K562 (cell line): ENCODE results near the gene PSMD13. TPM values are rescaled to one million over a fixed set of nuclear protein-coding genes. Genes with fewer than 3 reads are reported as not detected.

ENCODE experiments used
- CBFA2T2 ChIP-seq: fragments of 450-650 bp; conservative IDR thresholded peaks from 2 replicates; pipeline ENCODE4 v1.6.1; 2017; ENCODE audit warnings: mild to moderate bottlenecking
- CHD1 ChIP-seq: fragments of 200-600 bp; sonication (generic); IDR thresholded peaks from one replicate; pipeline ENCODE4 v1.6.1; 2012; ENCODE audit warnings: mild to moderate bottlenecking, moderate library complexity, low read length, inconsistent platforms
- ELF2 ChIP-seq: fragments of 250-450 bp; sonication (Bioruptor Pico); IDR thresholded peaks from 2 replicates; pipeline ENCODE4 v1.5.0; 2021; ENCODE audit warnings: mild to moderate bottlenecking
- HDAC3 ChIP-seq: fragments of 450-650 bp; IDR thresholded peaks from 2 replicates; pipeline ENCODE4 v1.6.1; 2018; ENCODE audit warnings: borderline replicate concordance, mild to moderate bottlenecking, moderate library complexity; ENCODE audit not compliant: partially characterized antibody
- L3MBTL2 ChIP-seq: fragments of 450-650 bp; IDR thresholded peaks from 2 replicates; pipeline ENCODE4 v1.6.1; 2016; ENCODE audit warnings: mild to moderate bottlenecking, moderate library complexity
- LEF1 ChIP-seq: fragments of 450-650 bp; IDR thresholded peaks from 2 replicates; pipeline ENCODE4 v1.6.1; 2016; ENCODE audit warnings: mild to moderate bottlenecking
- MAX ChIP-seq: sonication (generic); formaldehyde crosslinking; IDR thresholded peaks from 2 replicates; pipeline ENCODE4 v1.9.0; 2022; ENCODE audit warnings: mild to moderate bottlenecking, missing genetic modification reagents
- MAZ ChIP-seq, 2 experiments: fragments of 450-650 bp in 1 of 2; sonication (generic) in 1 of 2; formaldehyde crosslinking; IDR thresholded peaks in 1 of 2; conservative IDR thresholded peaks in 1 of 2; 2 replicates each; pipeline versions ENCODE4 v1.4.0 to v1.5.0; 2020; ENCODE audit warnings: mild to moderate bottlenecking in 1 of 2, missing genetic modification reagents in 1 of 2
- PHF8 ChIP-seq: fragments of 200-600 bp; sonication (generic); IDR thresholded peaks from 2 replicates; pipeline ENCODE4 v1.6.1; 2012; ENCODE audit warnings: mixed run types, mild to moderate bottlenecking, inconsistent platforms, low read length, moderate library complexity, borderline replicate concordance
- POLR2G ChIP-seq: fragments of 200-400 bp; formaldehyde crosslinking; IDR thresholded peaks from 2 replicates; pipeline ENCODE4 v1.6.1; 2017; ENCODE audit warnings: low read depth, mild to moderate bottlenecking, antibody characterized with exemption, low read length, moderate library complexity
- RBFOX2 ChIP-seq: fragments of 200-400 bp; formaldehyde crosslinking; IDR thresholded peaks from 2 replicates; pipeline ENCODE4 v1.6.1; 2017; ENCODE audit warnings: low read depth, mild to moderate bottlenecking, low read length, moderate library complexity
- RNF219 ChIP-seq: fragments of 250-450 bp; sonication (Bioruptor Pico); IDR thresholded peaks from 2 replicates; pipeline ENCODE4 v1.5.0; 2022; ENCODE audit warnings: mild to moderate bottlenecking
- SETDB1 ChIP-seq: IDR thresholded peaks from one replicate; pipeline ENCODE4 v1.6.1; 2012; ENCODE audit warnings: low read length, control low read depth, inconsistent platforms
- SOX6 ChIP-seq: fragments of 450-650 bp; IDR thresholded peaks from 2 replicates; pipeline ENCODE4 v1.6.1; 2014; ENCODE audit warnings: mild to moderate bottlenecking
- VEZF1 ChIP-seq: fragments of 200-800 bp; sonication (Bioruptor generic); IDR thresholded peaks from 2 replicates; pipeline ENCODE4 v1.6.1; 2017; ENCODE audit warnings: missing genetic modification characterization, missing compliant biosample characterization
- XRCC4 ChIP-seq: IDR thresholded peaks from one replicate; pipeline ENCODE4 v1.6.1; 2011; ENCODE audit not compliant: insufficient read depth, insufficient read length; ENCODE audit errors: extremely low read depth
- ZBTB11 ChIP-seq, 3 experiments: fragments of 200-800 bp in 1 of 3; fragments of 250-450 bp in 1 of 3; fragments of 450-650 bp in 1 of 3; sonication (Bioruptor Pico) in 1 of 3; sonication (Bioruptor generic) in 1 of 3; formaldehyde crosslinking in 1 of 3; IDR thresholded peaks; 2 replicates each; pipeline versions ENCODE4 v1.6.1 to v1.8.0; 2016 to 2022; ENCODE audit warnings: mild to moderate bottlenecking in 2 of 3, missing genetic modification characterization in 2 of 3, missing compliant biosample characterization in 1 of 3, moderate library complexity in 1 of 3
- ZNF511 ChIP-seq: sonication (generic); formaldehyde crosslinking; IDR thresholded peaks from 2 replicates; pipeline ENCODE4 v1.8.0; 2022; ENCODE audit warnings: mild to moderate bottlenecking, missing genetic modification reagents
- ZNF695 ChIP-seq: fragments of 450-650 bp; formaldehyde crosslinking; IDR thresholded peaks from 2 replicates; pipeline ENCODE4 v1.4.0; 2020; ENCODE audit warnings: mild to moderate bottlenecking, moderate library complexity
- polyA plus RNA-seq, 8 experiments: library from polyadenylated mRNA; depleted of rRNA in 4 of 8; stranded (reverse) in 5 of 8; unstranded in 3 of 8; fragments of >200 nt; fragmentation: Nextera tagmentation in 2 of 8; fragmentation: Illumina TruSeq in 1 of 8; extraction: Ambion mirVana in 2 of 8; extraction: Trizol in 1 of 8; gene quantifications; 2 replicates each; pipeline versions ENCODE4 v1.2.1 to v1.2.3, GENCODE V29; 2011 to 2014; ENCODE audit warnings: inconsistent platforms in 1 of 8, missing spikeins in 1 of 8
- total RNA-seq, 7 experiments: library from RNA; depleted of rRNA in 6 of 7; stranded (reverse); fragments of >200 nt in 6 of 7; fragmentation: Illumina TruSeq in 2 of 7; extraction: Trizol in 2 of 7; gene quantifications; 2 replicates each; pipeline versions ENCODE4 v1.2.1 to v1.2.3, GENCODE V29; 2011 to 2021; ENCODE audit warnings: low replicate concordance in 1 of 7

The PSMD13 gene
- total and polyA plus RNA-seq, 9 of the 15 experiments (the other 6 are each of a cell fraction or from before 2014, with no cell fraction given) = 185 to 383 (median 267) TPM

- TF ChIP-seq ZNF511 (CRISPR knock-in tag) (0 out of 2 replicates have a peak, but pooled peaks have one; percentile 44), SOX6 (peak; percentile 53; the same call in 1 of the 2 replicates), XRCC4 (no peak), POLR2G (peak; percentile 81), CBFA2T2 (no peak), MAX (CRISPR knock-in tag) (peak; percentile 14; the same call in 1 of the 2 replicates), ZNF695 (CRISPR knock-in tag) (no peak), PHF8 (peak; percentile 83; the same call in 1 of the 2 replicates), SETDB1 (no peak), MAZ (CRISPR knock-in tag; conservative IDR thresholded peaks at IDR 0.05 in 1 of 2, IDR thresholded peaks at IDR 0.05 in 1 of 2) (peak; percentile 66 to 79; a peak in 2 of 4 replicates), RBFOX2 (peak; percentile 66), L3MBTL2 (peak; percentile 10), RNF219 (CRISPR knock-in tag) (no peak), VEZF1 (CRISPR knock-in tag) (peak; percentile 96), CHD1 (peak; percentile 90), ZBTB11 (CRISPR knock-in tag; IDR thresholded peaks at IDR 0.05) (peak in 1 of 3 experiments; percentile 98; a peak in 2 of 6 replicates), LEF1 (peak; percentile 57; the same call in 1 of the 2 replicates), ELF2 (CRISPR knock-in tag) (peak; percentile 45; the same call in 1 of the 2 replicates), HDAC3 (peak; percentile 65)
Observed at GRCh38 chr11:235997-236773, 591 bp upstream of the PSMD13 start, which contains the start of gene SIRT3 (continued).
